ENCODE measurements around the gene TLE2. TPM values are rescaled to one million over a fixed set of nuclear protein-coding genes. Genes with fewer than 3 reads are reported as not detected.

The TLE2 gene
- 1.8 TPM for polyA plus RNA-seq (2013, experiment 1 of 2)
- polyA plus RNA-seq (2013, experiment 2 of 2): 2.2 TPM

DNA sequence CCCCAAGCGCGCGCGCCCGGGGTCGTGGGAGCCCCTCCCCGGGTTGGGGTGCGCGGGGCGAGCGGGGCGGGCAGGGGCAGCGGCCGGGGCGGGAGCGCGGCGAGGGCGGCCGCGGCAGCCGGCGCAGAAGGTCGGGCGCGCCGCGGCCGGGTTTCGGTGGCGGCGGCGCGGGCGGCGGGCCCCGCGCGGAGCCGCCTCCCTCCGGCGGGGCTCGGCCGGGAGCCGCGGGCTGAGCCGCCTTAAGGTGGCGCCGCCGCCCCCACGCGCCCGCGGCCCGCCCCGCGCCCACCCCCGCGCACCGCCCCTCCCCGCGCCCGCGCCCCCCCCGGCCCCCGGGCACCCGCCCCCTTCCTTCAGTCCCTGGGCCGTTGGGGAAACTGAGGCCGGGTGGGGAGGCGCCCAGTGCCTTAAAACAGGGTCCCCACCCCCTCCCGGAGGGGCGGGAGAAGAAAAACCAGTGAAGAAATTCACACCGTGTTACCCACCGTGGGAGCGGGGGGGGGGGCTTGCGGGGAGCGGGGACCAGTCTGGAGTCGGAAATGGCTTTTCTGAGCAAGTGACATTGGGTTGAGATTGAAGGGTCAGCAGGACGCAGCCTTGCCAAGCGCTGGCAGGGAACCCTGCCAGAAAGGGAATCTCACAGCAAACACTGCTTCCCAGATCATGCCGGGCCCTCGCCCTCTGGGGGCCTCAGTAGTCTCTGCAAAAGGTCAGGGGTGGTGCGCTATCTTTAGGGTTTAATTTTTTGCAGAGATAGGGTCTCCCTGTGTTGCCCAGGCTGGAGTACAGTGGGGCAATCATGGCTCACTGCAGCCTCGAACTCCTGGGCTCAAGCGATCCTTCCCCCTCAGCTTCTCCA, at the start of gene TLE2:
TLE2 (minus strand) TSS at position 216 of the 859 bp plus-strand sequence. CDS start 376 bp downstream, outside the sequence.
- Histone ChIP-seq H3K27ac (ENCODE audit: low read depth, low read length) (no peak within 1 kb of the TSS), H3K4me3 (ENCODE audit: low read length) (peak within 1 kb of the TSS; percentile 55), H3K4me1 (ENCODE audit: insufficient read depth, low read length) (peaks cover 1% of the 10 kb centered on the region; the same call in 1 of the 2 replicates), H3K9me3 (ENCODE audit: insufficient read depth, low read depth, low read length) (no peaks in the 10 kb centered on the region), H3K36me3 (ENCODE audit: insufficient read depth, low read length) (no peaks in the 10 kb centered on the region), H3K9ac (ENCODE audit: low read depth, low read length) (no peak within 1 kb of the TSS), H3K27me3 (ENCODE audit: insufficient read depth, low read length) (peaks cover 95% of the 10 kb centered on the region)
- 5% methylated on average over 65 of the region's 85 CpGs for WGBS

DNA sequence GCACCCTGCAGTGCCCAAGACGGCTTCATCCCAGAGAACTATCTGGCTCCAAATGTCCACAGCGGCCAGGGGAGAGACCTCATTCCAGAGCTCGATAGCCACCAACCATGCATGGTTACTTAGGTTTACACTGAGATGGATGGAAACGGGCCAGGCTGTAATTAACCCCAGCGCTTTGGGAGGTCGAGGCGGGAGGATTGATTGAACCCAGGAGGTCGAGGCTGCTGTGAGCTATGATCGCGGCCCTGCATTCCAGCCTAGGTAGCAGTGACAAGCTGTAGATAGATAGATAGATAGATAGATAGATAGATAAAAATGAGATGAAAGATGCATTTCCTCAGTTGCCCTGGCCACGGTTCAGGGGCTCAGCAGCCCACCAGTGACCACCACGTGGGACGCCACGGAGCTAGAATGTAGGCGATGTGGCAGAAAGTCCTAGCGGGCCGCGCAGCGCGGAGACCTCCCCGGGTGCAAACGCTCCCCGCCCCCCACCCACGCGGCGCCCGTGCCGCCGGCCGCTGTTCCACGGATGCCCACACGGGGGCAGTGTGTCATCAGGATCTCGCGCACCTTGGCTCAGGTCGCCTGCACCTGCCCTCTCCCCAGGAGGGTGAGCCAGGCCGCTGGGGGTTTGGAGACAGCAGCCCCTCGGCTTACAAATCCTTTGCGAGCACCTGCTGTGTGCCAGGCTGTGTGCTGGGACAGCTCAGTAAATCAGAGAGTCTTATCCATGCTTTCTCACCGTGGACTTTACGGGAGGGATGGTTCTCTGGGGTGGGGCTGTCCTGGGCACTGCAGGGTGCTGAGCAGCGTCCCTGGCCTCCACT, 46.7 kb upstream of the TLE2 start:
- Histone ChIP-seq H3K27me3 (ENCODE audit: insufficient read depth, low read length) (peaks cover 7% of the 10 kb centered on the region), H3K9ac (ENCODE audit: low read depth, low read length) (no peak overlapping the region)

DNA sequence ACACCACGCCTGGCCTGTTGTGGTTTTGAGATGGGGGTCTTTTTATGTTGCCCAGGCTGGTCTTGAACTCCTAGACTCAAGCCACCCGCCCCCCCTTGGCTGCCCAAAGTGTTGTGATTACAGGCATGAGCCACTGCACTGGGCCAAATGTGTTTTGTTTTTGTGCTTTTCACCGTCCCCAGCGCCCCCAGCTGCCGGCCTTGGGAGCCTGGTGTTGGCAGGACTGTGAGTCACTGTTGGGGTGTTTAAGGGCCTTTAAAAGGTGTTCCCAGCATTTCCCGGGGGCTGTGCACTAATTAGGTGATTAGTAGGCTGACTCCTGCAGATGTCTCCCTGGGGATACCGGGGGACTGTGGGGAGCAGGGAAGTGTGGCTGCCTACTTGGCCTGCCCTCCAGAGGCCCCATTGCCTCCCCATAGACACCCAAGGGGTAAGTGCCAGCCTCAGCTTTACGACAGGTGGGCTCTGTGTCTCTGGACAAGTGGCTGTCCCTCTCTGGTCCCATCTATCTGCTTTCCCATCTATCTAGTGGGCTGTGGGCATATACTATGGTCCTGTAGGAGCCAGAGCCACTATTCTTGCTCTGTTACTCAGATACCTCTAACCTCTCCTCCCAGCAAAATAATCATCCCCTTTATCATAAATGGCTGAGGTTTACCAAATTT, 45.0 kb upstream of the TLE2 start:
- Histone ChIP-seq H3K27ac (ENCODE audit: low read depth, low read length) (no peak overlapping the region), H3K9ac (ENCODE audit: low read depth, low read length) (no peak overlapping the region), H3K27me3 (ENCODE audit: insufficient read depth, low read length) (peaks cover 7% of the 10 kb centered on the region), H3K4me1 (ENCODE audit: insufficient read depth, low read length) (no peaks in the 10 kb centered on the region), H3K9me3 (ENCODE audit: insufficient read depth, low read depth, low read length) (no peaks in the 10 kb centered on the region), H3K36me3 (ENCODE audit: insufficient read depth, low read length) (no peaks in the 10 kb centered on the region), H3K4me3 (ENCODE audit: low read length) (no peak overlapping the region)
- WGBS: 73% methylated on average over 8 of the region's 8 CpGs

More for the DNA sequence above, 46.7 kb upstream of the TLE2 start:
- no peaks in the 10 kb centered on the region for H3K4me1 ChIP-seq (ENCODE audit: insufficient read depth, low read length)
- H3K9me3 ChIP-seq (ENCODE audit: insufficient read depth, low read depth, low read length): no peaks in the 10 kb centered on the region
- WGBS: 19% methylated on average over 41 of the region's 41 CpGs
- H3K27ac ChIP-seq (ENCODE audit: low read depth, low read length): no peak overlapping the region
- H3K36me3 ChIP-seq (ENCODE audit: insufficient read depth, low read length): no peaks in the 10 kb centered on the region
- H3K4me3 ChIP-seq (ENCODE audit: low read length): peak overlapping the region; percentile 34; the same call in 1 of the 2 replicates

DNA sequence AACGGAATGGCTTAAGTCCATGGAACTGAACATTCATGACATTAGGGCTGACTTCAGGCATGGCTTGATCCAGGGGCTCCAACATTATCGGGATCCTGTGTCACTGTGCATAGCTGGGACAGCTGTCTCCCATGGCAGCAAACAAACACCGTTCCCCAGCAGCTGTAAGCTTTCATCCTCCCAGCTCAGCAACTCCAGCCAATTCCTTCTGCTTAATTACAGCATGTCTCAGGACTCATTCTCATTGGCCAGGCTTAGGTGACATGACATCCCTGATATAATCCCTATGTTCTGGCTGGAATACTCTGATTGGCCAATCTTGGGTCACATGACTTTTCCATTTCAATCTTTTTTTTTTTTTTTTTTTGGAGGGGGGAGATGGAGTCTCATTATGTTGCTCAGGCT, 44.1 kb upstream of the TLE2 start:
- Histone ChIP-seq H3K36me3 (ENCODE audit: insufficient read depth, low read length) (no peaks in the 10 kb centered on the region), H3K4me1 (ENCODE audit: insufficient read depth, low read length) (no peaks in the 10 kb centered on the region), H3K9ac (ENCODE audit: low read depth, low read length) (no peak overlapping the region), H3K9me3 (ENCODE audit: insufficient read depth, low read depth, low read length) (no peaks in the 10 kb centered on the region), H3K4me3 (ENCODE audit: low read length) (no peak overlapping the region), H3K27ac (ENCODE audit: low read depth, low read length) (no peak overlapping the region), H3K27me3 (ENCODE audit: insufficient read depth, low read length) (peaks cover 7% of the 10 kb centered on the region)
- WGBS: 86% methylated on average over 3 of the region's 3 CpGs

DNA sequence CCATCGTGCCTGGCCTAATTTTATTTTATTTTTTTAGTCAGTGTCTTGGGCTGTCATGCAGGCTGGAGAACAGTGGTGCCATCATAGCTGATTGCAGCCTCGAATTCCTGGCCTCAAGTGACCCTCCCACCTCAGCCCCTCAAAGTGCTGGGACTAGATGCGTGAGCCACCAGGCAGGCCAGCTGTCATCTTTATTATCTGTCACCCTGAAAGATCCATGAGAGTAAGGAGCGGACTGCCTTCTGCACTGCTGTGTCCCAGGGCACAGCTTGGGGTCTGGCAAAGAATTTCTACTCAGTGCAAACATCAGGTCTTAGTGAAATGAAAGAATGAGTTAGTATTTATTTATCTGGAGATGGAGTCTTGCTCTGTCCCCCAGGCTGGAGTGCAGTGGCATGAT, 42.7 kb upstream of the TLE2 start:
- Histone ChIP-seq H3K4me3 (ENCODE audit: low read length) (no peak overlapping the region), H3K27me3 (ENCODE audit: insufficient read depth, low read length) (peaks cover 7% of the 10 kb centered on the region), H3K9me3 (ENCODE audit: insufficient read depth, low read depth, low read length) (no peaks in the 10 kb centered on the region), H3K27ac (ENCODE audit: low read depth, low read length) (no peak overlapping the region), H3K4me1 (ENCODE audit: insufficient read depth, low read length) (no peaks in the 10 kb centered on the region), H3K9ac (ENCODE audit: low read depth, low read length) (no peak overlapping the region), H3K36me3 (ENCODE audit: insufficient read depth, low read length) (no peaks in the 10 kb centered on the region)
- 86% methylated on average over 4 of the region's 4 CpGs for WGBS

DNA sequence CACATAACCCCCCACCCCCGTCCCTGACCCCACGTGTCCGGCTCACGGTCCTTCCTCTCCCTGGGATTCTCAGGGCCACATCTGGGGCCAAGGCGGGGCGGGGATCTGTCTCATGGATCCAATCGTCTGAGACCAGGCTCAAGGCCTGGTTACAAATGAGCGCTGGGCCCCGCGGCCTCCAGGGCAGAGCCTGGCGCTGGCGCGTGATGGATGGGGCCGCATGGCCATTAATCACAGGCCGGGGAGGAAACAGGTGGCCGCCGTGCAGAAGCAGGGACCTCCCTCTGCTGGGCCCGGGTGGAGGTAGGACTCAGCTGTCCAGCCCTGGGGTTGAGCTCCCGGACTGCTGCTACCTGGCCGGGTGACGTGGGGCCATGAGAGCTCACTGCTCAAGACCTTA, 39.0 kb upstream of the TLE2 start:
- Histone ChIP-seq H3K4me1 (ENCODE audit: insufficient read depth, low read length) (no peaks in the 10 kb centered on the region), H3K27me3 (ENCODE audit: insufficient read depth, low read length) (0 out of 2 replicates have a peak, but pooled peaks cover 2% of the 10 kb centered on the region), H3K9ac (ENCODE audit: low read depth, low read length) (no peak overlapping the region), H3K36me3 (ENCODE audit: insufficient read depth, low read length) (no peaks in the 10 kb centered on the region), H3K4me3 (ENCODE audit: low read length) (no peak overlapping the region), H3K9me3 (ENCODE audit: insufficient read depth, low read depth, low read length) (no peaks in the 10 kb centered on the region), H3K27ac (ENCODE audit: low read depth, low read length) (no peak overlapping the region)
- WGBS: 85% methylated on average over 21 of the region's 21 CpGs

DNA sequence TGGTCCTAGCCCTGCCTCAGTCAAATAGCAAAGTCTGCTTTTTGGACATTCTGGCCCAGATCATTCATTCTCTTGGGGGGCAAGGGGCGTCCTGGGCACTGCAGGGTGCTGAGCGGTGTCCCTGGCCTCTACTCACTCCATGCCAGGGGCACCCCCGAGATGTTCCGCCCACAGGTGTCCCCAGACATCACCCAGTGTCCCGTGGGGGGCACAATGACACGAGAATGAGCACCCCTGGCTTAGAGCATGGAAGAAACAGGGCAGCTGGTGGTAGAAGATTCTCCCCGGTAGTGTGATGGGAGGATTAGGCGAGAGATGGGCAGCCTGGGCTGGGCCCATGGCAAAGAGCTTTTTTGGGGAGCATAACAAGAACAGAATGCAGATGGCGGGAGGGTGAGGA, 38.5 kb upstream of the TLE2 start:
- 90% methylated on average over 9 of the region's 9 CpGs for WGBS
- H3K4me3 ChIP-seq (ENCODE audit: low read length): no peak overlapping the region

DNA sequence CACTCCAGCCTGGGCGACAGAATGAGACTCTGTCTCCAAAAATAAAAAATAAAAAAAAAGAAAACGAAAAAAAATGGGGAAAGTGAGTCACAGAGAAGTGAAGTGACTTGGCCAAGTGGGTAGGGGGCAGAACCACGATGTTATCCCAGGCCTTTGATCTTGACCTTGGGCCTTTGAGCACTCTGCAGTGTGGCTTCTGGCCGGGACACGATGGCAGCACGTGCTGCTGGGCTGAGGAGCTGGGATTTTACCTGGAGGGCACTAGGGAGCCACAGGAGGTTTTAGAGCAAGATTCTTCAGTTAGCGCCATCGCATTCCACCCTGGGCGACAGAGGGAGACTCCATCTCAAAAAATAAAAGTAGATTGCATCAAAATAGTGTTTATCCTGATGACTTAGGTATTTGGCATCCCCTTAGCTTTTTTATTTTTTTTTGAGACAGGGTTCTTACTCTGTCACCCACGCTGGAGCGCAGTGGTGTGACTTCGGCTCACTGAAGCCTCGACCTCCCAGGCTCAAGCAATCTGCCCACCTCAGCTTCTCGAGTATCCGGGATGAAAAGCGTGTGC, 37.5 kb upstream of the TLE2 start:
- H3K9me3 ChIP-seq (ENCODE audit: insufficient read depth, low read depth, low read length): no peaks in the 10 kb centered on the region
- no peaks in the 10 kb centered on the region for H3K4me1 ChIP-seq (ENCODE audit: insufficient read depth, low read length)
- H3K27ac ChIP-seq (ENCODE audit: low read depth, low read length): no peak overlapping the region
- H3K27me3 ChIP-seq (ENCODE audit: insufficient read depth, low read length): 0 out of 2 replicates have a peak, but pooled peaks cover 4% of the 10 kb centered on the region
- H3K9ac ChIP-seq (ENCODE audit: low read depth, low read length): no peak overlapping the region
- no peak overlapping the region for H3K4me3 ChIP-seq (ENCODE audit: low read length)
- H3K36me3 ChIP-seq (ENCODE audit: insufficient read depth, low read length): no peaks in the 10 kb centered on the region
- 90% methylated on average over 16 of the region's 16 CpGs for WGBS

More for the DNA sequence above, 38.5 kb upstream of the TLE2 start:
- H3K9ac ChIP-seq (ENCODE audit: low read depth, low read length): no peak overlapping the region
- 0 out of 2 replicates have a peak, but pooled peaks cover 4% of the 10 kb centered on the region for H3K27me3 ChIP-seq (ENCODE audit: insufficient read depth, low read length)
- H3K27ac ChIP-seq (ENCODE audit: low read depth, low read length): no peak overlapping the region
- no peaks in the 10 kb centered on the region for H3K9me3 ChIP-seq (ENCODE audit: insufficient read depth, low read depth, low read length)
- no peaks in the 10 kb centered on the region for H3K4me1 ChIP-seq (ENCODE audit: insufficient read depth, low read length)
- H3K36me3 ChIP-seq (ENCODE audit: insufficient read depth, low read length): no peaks in the 10 kb centered on the region

DNA sequence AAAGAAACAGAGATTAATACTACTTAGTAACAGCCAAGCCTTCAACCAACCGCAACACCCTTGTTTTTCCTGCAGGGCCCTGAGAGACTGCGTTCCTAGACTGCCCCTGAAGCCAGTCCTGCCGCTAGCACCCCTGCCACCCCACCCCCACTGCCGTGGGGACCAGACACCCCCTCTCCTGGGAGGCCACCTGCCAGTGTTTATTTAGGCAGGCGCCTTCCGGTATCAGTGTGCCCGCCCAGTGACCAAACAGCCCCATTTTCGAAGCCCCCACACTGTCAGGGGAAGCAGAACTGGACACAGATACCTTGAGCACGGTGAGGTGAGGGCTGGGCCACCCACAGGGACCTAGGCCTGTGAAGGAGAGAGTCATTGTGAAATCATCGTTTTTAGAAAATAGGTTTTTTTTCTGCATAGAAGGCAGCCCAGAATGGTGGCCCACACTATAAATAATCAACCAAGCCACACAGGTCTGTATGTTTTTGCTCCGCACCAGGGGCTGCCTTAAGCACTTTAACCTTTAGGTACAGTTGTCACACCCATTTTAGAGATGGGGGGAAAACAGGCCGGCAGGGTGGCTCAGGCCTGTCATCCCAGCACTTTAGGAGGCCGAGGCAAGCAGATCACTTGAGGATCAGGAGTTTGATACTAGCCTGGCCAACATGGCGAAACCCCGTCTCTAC, 36.7 kb upstream of the TLE2 start:
- Histone ChIP-seq H3K4me3 (ENCODE audit: low read length) (no peak overlapping the region), H3K27ac (ENCODE audit: low read depth, low read length) (no peak overlapping the region), H3K4me1 (ENCODE audit: insufficient read depth, low read length) (no peaks in the 10 kb centered on the region), H3K36me3 (ENCODE audit: insufficient read depth, low read length) (no peaks in the 10 kb centered on the region), H3K9me3 (ENCODE audit: insufficient read depth, low read depth, low read length) (no peaks in the 10 kb centered on the region), H3K9ac (ENCODE audit: low read depth, low read length) (no peak overlapping the region), H3K27me3 (ENCODE audit: insufficient read depth, low read length) (0 out of 2 replicates have a peak, but pooled peaks cover 4% of the 10 kb centered on the region)
- 82% methylated on average over 15 of the region's 15 CpGs for WGBS

DNA sequence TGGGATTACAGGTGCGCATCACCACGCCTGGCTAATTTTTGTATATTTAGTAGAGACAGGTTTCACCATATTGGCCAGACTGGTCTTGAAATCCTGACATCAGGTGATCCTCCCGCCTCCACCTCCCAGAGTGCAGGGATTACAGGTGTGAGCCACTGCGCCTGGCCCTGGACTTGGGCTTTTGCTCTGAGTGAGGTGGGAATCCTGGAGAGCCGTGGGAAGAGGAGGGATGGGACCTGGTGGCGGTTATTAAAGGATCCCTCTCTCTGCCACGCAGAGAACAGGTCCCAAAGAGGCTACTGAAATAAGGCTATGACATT, 34.9 kb upstream of the TLE2 start:
- 93% methylated on average over 7 of the region's 7 CpGs for WGBS

More for the DNA sequence above, 34.9 kb upstream of the TLE2 start:
- Histone ChIP-seq H3K9ac (ENCODE audit: low read depth, low read length) (no peak overlapping the region), H3K9me3 (ENCODE audit: insufficient read depth, low read depth, low read length) (no peaks in the 10 kb centered on the region), H3K4me1 (ENCODE audit: insufficient read depth, low read length) (no peaks in the 10 kb centered on the region), H3K27ac (ENCODE audit: low read depth, low read length) (no peak overlapping the region), H3K4me3 (ENCODE audit: low read length) (no peak overlapping the region), H3K36me3 (ENCODE audit: insufficient read depth, low read length) (peaks cover 8% of the 10 kb centered on the region; the same call in 1 of the 2 replicates), H3K27me3 (ENCODE audit: insufficient read depth, low read length) (0 out of 2 replicates have a peak, but pooled peaks cover 4% of the 10 kb centered on the region)

All from HUES64 (cell line).